Peyer's patch (tissue), 4 donors: Measurements from ENCODE around the gene ATF7IP.

Experiments used
- CTCF ChIP-seq, 6 experiments: fragments of 450-650 bp in 4 of 6; fragments of 200-600 bp in 2 of 6; sonication (generic) in 1 of 6; IDR thresholded peaks; one replicate each; pipeline ENCODE4 v1.5.1; 2017 to 2019; ENCODE audit warnings: antibody characterized with exemption in 6 of 6, mild to moderate bottlenecking in 3 of 6, moderate library complexity in 1 of 6
- POLR2A ChIP-seq, 2 donors: fragments of 450-650 bp; IDR thresholded peaks; one replicate each; pipeline ENCODE4 v1.5.1; 2017; ENCODE audit warnings: antibody characterized with exemption in 2 of 2, mild to moderate bottlenecking in 2 of 2, moderate library complexity in 2 of 2

DNA sequence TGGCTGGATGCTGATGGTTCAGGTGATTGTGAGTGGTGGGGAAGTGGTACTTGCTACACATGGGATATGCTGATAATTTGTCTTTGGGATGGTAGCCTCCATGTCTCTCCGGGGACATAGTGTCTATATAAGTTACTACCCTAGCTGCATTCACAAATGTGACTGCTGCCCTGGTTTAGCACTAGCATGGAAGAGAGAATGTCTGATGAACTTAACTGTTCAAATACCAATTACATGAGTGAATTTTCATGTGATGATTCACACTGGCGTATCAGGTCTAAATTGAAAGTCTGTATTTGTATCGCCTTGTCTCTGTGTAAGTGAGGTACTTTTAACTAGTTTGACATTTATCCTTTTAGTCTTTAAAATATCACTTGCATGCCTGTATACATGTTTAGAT lies 34.4 kb downstream of the ATF7IP start:
- no peak for TF ChIP-seq CTCF (IDR thresholded peaks at IDR 0.05)
- TF ChIP-seq POLR2A (IDR thresholded peaks at IDR 0.05), result no peak
